PC-3 (cell line): ENCODE measurements around the gene HECTD2.

ENCODE experiments used
- EZH2 ChIP-seq: fragments of 300-600 bp; sonication (generic); IDR thresholded peaks from one replicate; pipeline ENCODE4 v1.6.1; 2017; ENCODE audit warnings: antibody characterized with exemption, mild to moderate bottlenecking, low read length; ENCODE audit not compliant: unreplicated experiment
- EZH2phosphoT487 ChIP-seq: fragments of 300-600 bp; sonication (generic); IDR thresholded peaks from 2 replicates; pipeline ENCODE4 v1.6.1; 2018; ENCODE audit warnings: mild to moderate bottlenecking, antibody characterized with exemption, low read length, borderline replicate concordance
- TF ChIP-seq, protein P1 (sequence below): fragments of 300-600 bp; sonication (generic); conservative IDR thresholded peaks from 2 replicates; pipeline ENCODE4 v1.5.1; 2017; ENCODE audit warnings: antibody characterized with exemption, low read depth, mild to moderate bottlenecking, low read length

DNA sequence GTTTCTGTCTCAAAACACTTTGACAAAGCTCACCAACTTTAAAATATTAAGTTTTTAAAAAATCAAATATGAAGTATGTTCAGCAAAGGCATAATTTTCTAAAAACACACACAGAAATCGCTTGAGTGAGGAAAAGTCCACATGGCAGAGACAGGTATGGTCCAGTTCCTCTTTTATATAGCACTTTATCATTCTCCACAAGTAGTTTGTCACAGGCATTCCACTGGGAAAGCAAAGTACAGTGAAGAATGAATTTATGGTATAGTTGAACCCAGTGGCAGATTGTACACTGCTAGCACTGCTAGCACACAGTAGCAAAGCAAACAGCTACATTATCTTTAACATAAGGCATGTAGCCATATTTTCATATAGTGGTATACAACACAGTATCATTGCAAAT is 102.3 kb downstream of the HECTD2 start:
- TF ChIP-seq, protein P1, sequence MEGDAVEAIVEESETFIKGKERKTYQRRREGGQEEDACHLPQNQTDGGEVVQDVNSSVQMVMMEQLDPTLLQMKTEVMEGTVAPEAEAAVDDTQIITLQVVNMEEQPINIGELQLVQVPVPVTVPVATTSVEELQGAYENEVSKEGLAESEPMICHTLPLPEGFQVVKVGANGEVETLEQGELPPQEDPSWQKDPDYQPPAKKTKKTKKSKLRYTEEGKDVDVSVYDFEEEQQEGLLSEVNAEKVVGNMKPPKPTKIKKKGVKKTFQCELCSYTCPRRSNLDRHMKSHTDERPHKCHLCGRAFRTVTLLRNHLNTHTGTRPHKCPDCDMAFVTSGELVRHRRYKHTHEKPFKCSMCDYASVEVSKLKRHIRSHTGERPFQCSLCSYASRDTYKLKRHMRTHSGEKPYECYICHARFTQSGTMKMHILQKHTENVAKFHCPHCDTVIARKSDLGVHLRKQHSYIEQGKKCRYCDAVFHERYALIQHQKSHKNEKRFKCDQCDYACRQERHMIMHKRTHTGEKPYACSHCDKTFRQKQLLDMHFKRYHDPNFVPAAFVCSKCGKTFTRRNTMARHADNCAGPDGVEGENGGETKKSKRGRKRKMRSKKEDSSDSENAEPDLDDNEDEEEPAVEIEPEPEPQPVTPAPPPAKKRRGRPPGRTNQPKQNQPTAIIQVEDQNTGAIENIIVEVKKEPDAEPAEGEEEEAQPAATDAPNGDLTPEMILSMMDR = no peak
- no peak for TF ChIP-seq EZH2
- no peak for TF ChIP-seq EZH2phosphoT487
